GM12878 (cell line): Measurements from ENCODE around the gene KIAA1217.

Experiments
- YY1 ChIP-seq: IDR thresholded peaks from 2 replicates; pipeline ENCODE4 v1.6.1; 2011; ENCODE audit warnings: low read depth, mild to moderate bottlenecking, low read length
- TF ChIP-seq, protein P1 (sequence below), 3 experiments: IDR thresholded peaks in 2 of 3; conservative IDR thresholded peaks in 1 of 3; 2 replicates each; pipeline ENCODE4 v1.5.1; 2011; ENCODE audit warnings: low read depth in 3 of 3, low read length in 3 of 3, mild to moderate bottlenecking in 3 of 3, control low read depth in 2 of 3, moderate library complexity in 2 of 3, inconsistent platforms in 1 of 3, mixed read lengths in 1 of 3; ENCODE audit not compliant: control insufficient read depth in 2 of 3, insufficient read depth in 1 of 3; ENCODE audit errors: extremely low read depth in 1 of 3

GRCh38 chr10:24475598-24475997 is 266.7 kb downstream of the KIAA1217 start:
- TF ChIP-seq, protein P1, sequence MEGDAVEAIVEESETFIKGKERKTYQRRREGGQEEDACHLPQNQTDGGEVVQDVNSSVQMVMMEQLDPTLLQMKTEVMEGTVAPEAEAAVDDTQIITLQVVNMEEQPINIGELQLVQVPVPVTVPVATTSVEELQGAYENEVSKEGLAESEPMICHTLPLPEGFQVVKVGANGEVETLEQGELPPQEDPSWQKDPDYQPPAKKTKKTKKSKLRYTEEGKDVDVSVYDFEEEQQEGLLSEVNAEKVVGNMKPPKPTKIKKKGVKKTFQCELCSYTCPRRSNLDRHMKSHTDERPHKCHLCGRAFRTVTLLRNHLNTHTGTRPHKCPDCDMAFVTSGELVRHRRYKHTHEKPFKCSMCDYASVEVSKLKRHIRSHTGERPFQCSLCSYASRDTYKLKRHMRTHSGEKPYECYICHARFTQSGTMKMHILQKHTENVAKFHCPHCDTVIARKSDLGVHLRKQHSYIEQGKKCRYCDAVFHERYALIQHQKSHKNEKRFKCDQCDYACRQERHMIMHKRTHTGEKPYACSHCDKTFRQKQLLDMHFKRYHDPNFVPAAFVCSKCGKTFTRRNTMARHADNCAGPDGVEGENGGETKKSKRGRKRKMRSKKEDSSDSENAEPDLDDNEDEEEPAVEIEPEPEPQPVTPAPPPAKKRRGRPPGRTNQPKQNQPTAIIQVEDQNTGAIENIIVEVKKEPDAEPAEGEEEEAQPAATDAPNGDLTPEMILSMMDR (IDR thresholded peaks at IDR 0.05 in 2 of 3, conservative IDR thresholded peaks at IDR 0.05 in 1 of 3; ENCODE audit: control insufficient read depth in 2 of 3, extremely low read depth in 1 of 3, insufficient read depth in 1 of 3, low read depth in 3 of 3, low read length in 3 of 3): no peak
- TF ChIP-seq YY1: no peak
